DOHH2 (cell line): ENCODE results near the gene MYZAP.

Experiments used
- H3F3A ChIP-seq: fragments of 200-600 bp; sonication (generic), shearing (Covaris generic); 2 replicates; pipeline ENCODE4 v1.6.0; 2016; ENCODE audit warnings: antibody characterized with exemption, mild to moderate bottlenecking; ENCODE audit not compliant: control insufficient read depth, insufficient read depth
- H3K27ac ChIP-seq: fragments of 200-600 bp; sonication (generic); 2 replicates; pipeline ENCODE4 v1.5.1; 2014; ENCODE audit warnings: low read depth, mild to moderate bottlenecking, low read length, moderate library complexity
- H3K27me3 ChIP-seq: fragments of 200-600 bp; sonication (generic); 2 replicates; pipeline ENCODE4 v1.6.1; 2014; ENCODE audit warnings: mild to moderate bottlenecking, low read length, mixed read lengths; ENCODE audit not compliant: control insufficient read depth
- H3K36me3 ChIP-seq: fragments of 200-600 bp; sonication (generic); 2 replicates; pipeline ENCODE4 v1.6.1; 2014; ENCODE audit warnings: mild to moderate bottlenecking, low read length, moderate library complexity, mixed read lengths; ENCODE audit not compliant: control insufficient read depth
- H3K4me1 ChIP-seq: fragments of 200-600 bp; sonication (generic); 2 replicates; pipeline ENCODE4 v1.6.1; 2014; ENCODE audit warnings: mild to moderate bottlenecking, low read length, mixed read lengths; ENCODE audit not compliant: control insufficient read depth
- H3K4me2 ChIP-seq: fragments of 200-600 bp; sonication (generic); 2 replicates; pipeline ENCODE4 v1.6.0; 2014; ENCODE audit warnings: mild to moderate bottlenecking, low read length, moderate library complexity
- H3K4me3 ChIP-seq: fragments of 200-600 bp; sonication (generic); 2 replicates; pipeline ENCODE4 v1.5.1; 2014; ENCODE audit warnings: mild to moderate bottlenecking, low read length, mixed read lengths
- H3K79me2 ChIP-seq: fragments of 200-600 bp; sonication (generic); 2 replicates; pipeline ENCODE4 v1.6.1; 2014; ENCODE audit warnings: mild to moderate bottlenecking, low read length, mixed read lengths; ENCODE audit not compliant: control insufficient read depth
- H3K9me2 ChIP-seq: fragments of 200-600 bp; sonication (generic); replicated peaks from 2 replicates; pipeline ENCODE4 v1.6.1; 2014; ENCODE audit warnings: mild to moderate bottlenecking, low read length, mixed read lengths; ENCODE audit not compliant: control insufficient read depth
- H3K9me3 ChIP-seq: fragments of 200-600 bp; sonication (generic); 2 replicates; pipeline ENCODE4 v1.6.1; 2014; ENCODE audit warnings: antibody characterized with exemption, low read length, mixed read lengths; ENCODE audit not compliant: control insufficient read depth, insufficient read depth
- H4K20me1 ChIP-seq: fragments of 200-600 bp; sonication (generic); 2 replicates; pipeline ENCODE4 v1.6.0; 2014; ENCODE audit warnings: low read depth, mild to moderate bottlenecking, antibody characterized with exemption, low read length, moderate library complexity; ENCODE audit not compliant: control insufficient read depth, insufficient read depth
- EZH2phosphoT487 ChIP-seq: fragments of 200-600 bp; sonication (generic); IDR thresholded peaks from 2 replicates; pipeline ENCODE4 v1.6.1; 2017; ENCODE audit warnings: borderline replicate concordance, mild to moderate bottlenecking, antibody characterized with exemption, low read length, moderate library complexity, mixed read lengths
- TF ChIP-seq, protein P1 (sequence below): fragments of 200-600 bp; sonication (generic); IDR thresholded peaks from one replicate; pipeline ENCODE4 v1.5.1; 2014; ENCODE audit warnings: antibody characterized with exemption, mild to moderate bottlenecking, low read depth, low read length; ENCODE audit not compliant: poor library complexity, severe bottlenecking

The MYZAP gene

GRCh38 chr15:57684491-57685151, 92.9 kb downstream of the MYZAP start:
- Histone ChIP-seq H3K79me2 (no peaks in the 10 kb centered on the region), H3K4me3 (no peak overlapping the region)

GRCh38 chr15:57685306-57686095, 93.8 kb downstream of the MYZAP start:
- no peak overlapping the region for H3K4me2 ChIP-seq
- no peaks in the 10 kb centered on the region for H3K79me2 ChIP-seq
- H3K27me3 ChIP-seq = no peaks in the 10 kb centered on the region
- no peaks in the 10 kb centered on the region for H3K36me3 ChIP-seq
- no peaks in the 10 kb centered on the region for H3K9me2 ChIP-seq
- no peaks in the 10 kb centered on the region for H3F3A ChIP-seq
- H3K9me3 ChIP-seq = no peaks in the 10 kb centered on the region
- TF ChIP-seq, protein P1, sequence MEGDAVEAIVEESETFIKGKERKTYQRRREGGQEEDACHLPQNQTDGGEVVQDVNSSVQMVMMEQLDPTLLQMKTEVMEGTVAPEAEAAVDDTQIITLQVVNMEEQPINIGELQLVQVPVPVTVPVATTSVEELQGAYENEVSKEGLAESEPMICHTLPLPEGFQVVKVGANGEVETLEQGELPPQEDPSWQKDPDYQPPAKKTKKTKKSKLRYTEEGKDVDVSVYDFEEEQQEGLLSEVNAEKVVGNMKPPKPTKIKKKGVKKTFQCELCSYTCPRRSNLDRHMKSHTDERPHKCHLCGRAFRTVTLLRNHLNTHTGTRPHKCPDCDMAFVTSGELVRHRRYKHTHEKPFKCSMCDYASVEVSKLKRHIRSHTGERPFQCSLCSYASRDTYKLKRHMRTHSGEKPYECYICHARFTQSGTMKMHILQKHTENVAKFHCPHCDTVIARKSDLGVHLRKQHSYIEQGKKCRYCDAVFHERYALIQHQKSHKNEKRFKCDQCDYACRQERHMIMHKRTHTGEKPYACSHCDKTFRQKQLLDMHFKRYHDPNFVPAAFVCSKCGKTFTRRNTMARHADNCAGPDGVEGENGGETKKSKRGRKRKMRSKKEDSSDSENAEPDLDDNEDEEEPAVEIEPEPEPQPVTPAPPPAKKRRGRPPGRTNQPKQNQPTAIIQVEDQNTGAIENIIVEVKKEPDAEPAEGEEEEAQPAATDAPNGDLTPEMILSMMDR = no peak
- TF ChIP-seq EZH2phosphoT487 = no peak
- no peaks in the 10 kb centered on the region for H4K20me1 ChIP-seq
- no peaks in the 10 kb centered on the region for H3K4me1 ChIP-seq
- no peak overlapping the region for H3K4me3 ChIP-seq
- no peak overlapping the region for H3K27ac ChIP-seq

More at GRCh38 chr15:57684491-57685151, 92.9 kb downstream of the MYZAP start:
- H3K36me3 ChIP-seq = no peaks in the 10 kb centered on the region
- no peaks in the 10 kb centered on the region for H3K4me1 ChIP-seq
- H3K9me2 ChIP-seq = no peaks in the 10 kb centered on the region
- H4K20me1 ChIP-seq = no peaks in the 10 kb centered on the region
- H3K9me3 ChIP-seq = no peaks in the 10 kb centered on the region
- H3F3A ChIP-seq = no peaks in the 10 kb centered on the region
- peaks cover 3% of the 10 kb centered on the region; the same call in 1 of the 2 replicates for H3K27me3 ChIP-seq
- no peak overlapping the region for H3K4me2 ChIP-seq
- no peak for TF ChIP-seq EZH2phosphoT487
- TF ChIP-seq, protein P1 = no peak
- H3K27ac ChIP-seq = no peak overlapping the region

GRCh38 chr15:57686657-57687056, 95.0 kb downstream of the MYZAP start:
- H3K36me3 ChIP-seq = no peaks in the 10 kb centered on the region
- no peaks in the 10 kb centered on the region for H3K4me1 ChIP-seq
- TF ChIP-seq, protein P1 = no peak
- TF ChIP-seq EZH2phosphoT487 = no peak
- H3K27me3 ChIP-seq = no peaks in the 10 kb centered on the region
- no peaks in the 10 kb centered on the region for H3K9me2 ChIP-seq
- H3K4me2 ChIP-seq = no peak overlapping the region
- no peaks in the 10 kb centered on the region for H4K20me1 ChIP-seq
- H3K9me3 ChIP-seq = no peaks in the 10 kb centered on the region
- no peak overlapping the region for H3K27ac ChIP-seq
- no peak overlapping the region for H3K4me3 ChIP-seq
- no peaks in the 10 kb centered on the region for H3K79me2 ChIP-seq
- no peaks in the 10 kb centered on the region for H3F3A ChIP-seq
